NOMO-1 treated with DMSO at 0.1 percent for 48 hours (cell line): ENCODE results near the gene UBE2I.

ENCODE experiments used
- DNase-seq: peaks from one replicate; lab custom pipeline; 2025; ENCODE audit not compliant: unreplicated experiment; lab: John Stamatoyannopoulos, UW

The UBE2I gene

DNA sequence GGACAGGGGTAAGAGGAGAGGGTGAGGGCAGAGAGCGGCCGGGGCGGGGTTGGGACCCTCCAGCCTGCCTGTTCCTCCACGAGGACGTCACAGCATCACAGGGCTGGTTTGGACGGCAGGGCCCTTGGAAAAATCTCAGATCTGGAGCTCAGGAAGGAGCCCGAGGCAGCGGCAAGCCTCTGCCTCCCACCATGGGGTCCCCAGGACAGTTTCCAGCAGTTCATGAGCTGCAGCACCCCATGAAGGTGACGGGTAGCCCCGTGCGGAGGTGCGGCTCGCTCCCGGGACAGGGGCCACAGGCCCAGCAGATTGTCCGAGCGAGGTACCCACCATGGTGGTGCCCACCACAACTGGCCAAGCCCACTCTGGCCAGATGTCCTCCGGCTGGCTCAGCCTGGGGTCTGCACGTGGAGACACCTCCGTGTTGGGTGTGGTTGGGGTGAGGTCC lies 32.3 kb upstream of the UBE2I start:
- DNase-seq = no peak

GRCh38 chr16:1277617-1278282 lies 31.7 kb upstream of the UBE2I start:
- DNase-seq = no peak

- DNase-seq = no peak
These were observed 31.0 kb upstream of the UBE2I start for GRCh38 chr16:1278477-1278876.

GRCh38 chr16:1279081-1279944 lies 30.1 kb upstream of the UBE2I start:
- no peak for DNase-seq

GRCh38 chr16:1279945-1280589 lies 29.4 kb upstream of the UBE2I start:
- DNase-seq = no peak

- no peak for DNase-seq
These were observed 28.7 kb upstream of the UBE2I start for GRCh38 chr16:1280783-1281182.

DNA sequence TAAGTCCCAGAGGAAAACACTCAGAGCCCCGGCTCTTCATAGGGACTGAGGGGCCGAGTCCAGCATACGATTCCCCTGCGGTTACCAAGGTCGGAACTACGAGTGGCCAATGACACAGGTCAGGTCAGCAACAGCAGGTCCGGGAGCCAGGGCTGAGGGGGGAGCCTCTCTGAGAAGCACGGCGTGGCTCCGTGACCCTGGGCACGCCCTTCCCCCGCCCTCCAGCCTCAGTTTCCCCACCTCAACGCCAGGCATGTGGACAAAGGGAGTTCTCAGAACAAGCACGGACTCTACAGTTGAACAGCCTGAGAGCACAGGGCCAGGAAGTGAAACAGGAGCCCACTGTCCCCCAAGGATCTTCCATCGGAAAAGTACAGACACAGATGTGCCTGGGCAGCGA lies 27.9 kb upstream of the UBE2I start:
- DNase-seq = no peak

GRCh38 chr16:1282324-1282973 lies 27.0 kb upstream of the UBE2I start:
- no peak for DNase-seq

GRCh38 chr16:1283296-1283695 lies 26.1 kb upstream of the UBE2I start:
- no peak for DNase-seq

DNA sequence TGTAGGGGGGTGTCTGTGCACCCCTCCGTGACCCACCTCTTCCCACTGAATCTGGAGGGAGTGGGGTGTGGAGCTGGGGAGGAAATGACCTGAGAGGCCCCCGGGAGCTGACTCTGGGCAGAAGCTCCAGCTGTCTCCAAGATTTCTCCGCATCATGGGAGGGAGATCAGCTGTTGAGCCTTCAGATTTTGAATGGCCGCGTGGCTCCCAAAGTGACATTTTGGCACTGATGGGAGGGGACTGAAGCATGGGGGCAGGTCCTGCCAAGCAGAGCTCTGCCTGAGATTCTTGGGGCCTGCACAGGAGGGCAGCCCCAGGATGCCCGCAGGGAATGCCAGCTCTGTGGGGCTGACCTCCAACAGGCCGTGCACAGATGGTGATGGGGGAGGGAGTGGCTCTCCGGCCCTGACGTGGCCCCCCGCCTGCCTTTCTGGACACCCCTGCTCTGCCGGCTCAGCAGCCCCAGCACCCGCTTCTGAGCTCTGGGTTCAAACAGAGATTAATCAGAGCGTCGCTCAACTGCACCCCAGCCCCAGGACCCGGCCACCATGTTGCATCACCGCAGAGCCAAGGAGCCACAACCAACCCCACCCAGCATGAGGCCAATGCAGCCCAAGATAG lies 25.3 kb upstream of the UBE2I start:
- no peak for DNase-seq

DNA sequence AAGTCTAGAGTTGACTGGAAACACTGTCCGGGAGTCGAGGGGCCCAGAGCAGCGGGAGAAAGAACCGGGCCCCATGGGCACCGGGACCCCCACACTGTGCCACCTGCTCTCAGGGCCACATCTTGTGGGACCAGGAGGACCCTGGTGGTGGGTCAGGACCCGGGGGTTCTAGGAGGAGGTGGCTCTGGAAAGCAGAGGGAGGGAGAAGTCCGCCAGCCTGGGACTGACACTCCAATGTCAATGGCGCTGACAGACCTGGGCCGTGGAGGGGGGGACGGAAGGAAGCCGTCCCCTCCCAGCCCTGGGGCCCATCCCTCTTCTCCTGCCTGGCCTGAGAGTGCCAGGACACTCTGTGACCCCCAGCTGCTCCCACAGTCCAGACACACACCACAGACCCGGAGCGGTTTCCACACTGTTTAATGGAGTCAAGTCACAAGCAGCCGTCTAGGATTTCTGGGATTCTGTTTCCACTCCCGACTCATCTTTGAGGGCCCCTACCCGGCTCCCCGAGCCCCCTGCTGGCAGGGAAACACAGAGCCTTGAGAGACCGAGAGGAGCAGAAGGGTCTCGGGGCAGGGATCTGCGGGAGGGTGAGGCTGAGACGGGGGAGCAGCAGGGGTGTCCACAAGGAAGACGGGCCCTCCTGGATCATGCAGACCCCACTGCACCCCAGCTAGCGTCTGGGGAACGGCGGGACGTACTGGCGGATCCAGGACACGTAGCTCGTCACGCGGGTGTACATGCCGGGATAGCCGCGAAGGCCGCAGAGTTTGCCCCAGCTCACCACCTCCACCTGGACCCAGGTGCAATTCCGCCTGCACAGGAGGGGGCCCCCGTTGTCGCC lies 23.5 kb upstream of the UBE2I start:
- DNase-seq = no peak

DNA sequence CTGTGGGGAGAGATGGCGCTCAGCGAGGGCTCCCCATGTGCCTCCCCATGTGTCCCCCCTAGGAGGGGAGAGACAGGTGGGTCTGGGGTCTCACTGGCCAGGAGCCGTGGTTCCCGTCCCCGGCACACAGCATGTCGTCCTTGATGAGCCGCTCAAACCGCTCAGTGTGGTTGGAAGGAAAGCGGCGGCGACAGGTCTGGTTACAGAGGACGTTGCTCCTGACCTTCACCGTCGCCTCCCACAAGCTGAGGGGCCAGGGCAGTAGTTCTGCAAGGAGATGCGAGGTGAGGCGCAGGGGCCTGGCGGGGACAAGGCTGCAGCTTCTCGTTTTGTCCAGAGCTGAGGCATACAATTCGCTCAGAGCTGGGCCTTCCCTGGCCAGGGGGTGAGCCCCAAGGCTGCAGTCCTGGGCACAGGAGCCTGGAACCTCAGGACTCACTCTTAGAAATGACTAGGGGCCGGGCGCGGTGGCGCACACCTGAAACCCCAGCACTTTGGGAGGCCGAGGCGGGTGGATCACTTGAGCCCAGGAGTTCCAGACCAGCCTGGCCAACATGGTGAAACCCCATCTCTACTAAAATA lies 22.8 kb upstream of the UBE2I start:
- no peak for DNase-seq

- DNase-seq = no peak
These were observed 21.3 kb upstream of the UBE2I start for GRCh38 chr16:1287982-1288670.

DNA sequence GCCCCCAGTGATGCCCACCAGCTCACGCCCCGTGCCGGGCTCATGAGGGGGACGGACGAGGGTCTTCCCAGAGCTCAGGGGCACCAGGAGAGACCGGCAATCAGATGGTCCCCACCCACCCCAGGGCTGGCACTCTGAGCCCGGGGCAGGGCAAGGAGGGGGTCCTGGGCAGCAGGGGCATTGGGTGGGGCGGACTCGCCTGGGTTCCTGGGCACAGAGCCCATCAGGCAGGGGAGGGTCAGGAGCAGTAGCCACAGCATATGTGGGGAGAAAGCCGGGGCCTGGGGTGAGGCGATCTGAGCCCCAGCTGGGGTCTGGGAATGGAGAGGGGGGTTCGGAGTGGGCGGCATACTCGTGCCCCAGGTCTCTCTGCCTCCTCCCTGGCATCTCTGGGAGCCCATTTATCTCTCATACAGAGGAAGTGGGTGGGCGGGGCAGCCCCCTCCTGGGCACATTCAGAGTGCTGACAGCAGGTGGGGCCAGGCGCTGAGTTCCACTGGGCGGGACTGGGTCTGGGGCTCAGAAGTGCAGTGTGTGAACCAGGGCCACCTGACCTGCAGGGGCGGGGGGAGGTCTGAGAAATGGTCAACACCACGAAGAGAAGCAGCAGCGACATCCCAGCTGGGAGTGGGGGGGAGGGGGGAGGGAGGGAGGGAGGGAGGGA lies 20.5 kb upstream of the UBE2I start:
- no peak for DNase-seq

GRCh38 chr16:1289477-1289866 lies 20.0 kb upstream of the UBE2I start:
- DNase-seq = no peak

GRCh38 chr16:1290063-1290501 lies 19.4 kb upstream of the UBE2I start:
- peak; percentile 34 for DNase-seq

GRCh38 chr16:1290860-1291575 lies 18.4 kb upstream of the UBE2I start:
- no peak for DNase-seq

- no peak for DNase-seq
These were observed 17.9 kb upstream of the UBE2I start for GRCh38 chr16:1291576-1291974.
